ENCODE results near the gene LRRC8C.

The LRRC8C gene

GRCh38 chr1:89710498-89711139 is 77.7 kb downstream of the LRRC8C start:
- H3K4ac ChIP-seq (ENCODE audit: low read depth, low read length) = no peak overlapping the region
- H3K4me1 ChIP-seq (ENCODE audit: control insufficient read depth in 1 of 2, insufficient read depth in 2 of 2, low read length in 2 of 2) = peaks cover 4 to 9% of the 10 kb centered on the region in 2 experiments
- H3K4me2 ChIP-seq (ENCODE audit: low read length) = no peak overlapping the region
- no peaks in the 10 kb centered on the region for H3K9me3 ChIP-seq (ENCODE audit: insufficient read depth, low read depth, low read length)
- no peak for DNase-seq
- peaks cover 3% of the 10 kb centered on the region for H3K79me1 ChIP-seq (ENCODE audit: low read length)
- no CpG with 5 or more reads among the region's 4 CpGs for WGBS (ENCODE audit: extremely low coverage, insufficient coverage, insufficient read length)
- no peak overlapping the region for H3K9ac ChIP-seq (ENCODE audit: low read length)
- H2BK5ac ChIP-seq (ENCODE audit: low read depth, low read length, poor library complexity) = no peak overlapping the region
- H2BK12ac ChIP-seq (ENCODE audit: low read length) = no peak overlapping the region
- no peak overlapping the region for H2AK5ac ChIP-seq (ENCODE audit: low read length)
- no peak overlapping the region for H4K91ac ChIP-seq (ENCODE audit: low read depth, low read length)
- no peak overlapping the region for H4K8ac ChIP-seq (ENCODE audit: low read depth, low read length)
- H4K12ac ChIP-seq (ENCODE audit: low read depth, low read length) = no peak overlapping the region
- no peak overlapping the region for H3K23ac ChIP-seq (ENCODE audit: low read length)
- no peak overlapping the region for H3K18ac ChIP-seq (ENCODE audit: low read length)
- no peak overlapping the region for H3K14ac ChIP-seq (ENCODE audit: low read length)
- no peak overlapping the region for H2AFZ ChIP-seq (ENCODE audit: insufficient read depth, low read length, poor library complexity)
- no peak overlapping the region for H2BK120ac ChIP-seq (ENCODE audit: insufficient read depth, low read length, poor library complexity)
- no peaks in the 10 kb centered on the region for H3K27me3 ChIP-seq (ENCODE audit: insufficient read depth, low read length)
- H3K36me3 ChIP-seq (ENCODE audit: control insufficient read depth in 1 of 2, insufficient read depth in 2 of 2, low read length in 2 of 2) = no peaks in the 10 kb centered on the region
- no peak overlapping the region for H3K4me3 ChIP-seq (ENCODE audit: low read depth, low read length)
- no peak overlapping the region for H3K27ac ChIP-seq (ENCODE audit: low read depth, low read length)
- no peaks in the 10 kb centered on the region for H3K79me2 ChIP-seq (ENCODE audit: control insufficient read depth, insufficient read depth, low read length, poor library complexity)

- H3K18ac ChIP-seq (ENCODE audit: low read length) = no peak overlapping the region
- no peak for DNase-seq
- no peak overlapping the region for H3K14ac ChIP-seq (ENCODE audit: low read length)
- no peaks in the 10 kb centered on the region for H3K27me3 ChIP-seq (ENCODE audit: insufficient read depth, low read length)
- H3K36me3 ChIP-seq (ENCODE audit: control insufficient read depth in 1 of 2, insufficient read depth in 2 of 2, low read length in 2 of 2) = no peaks in the 10 kb centered on the region
- no CpG with 5 or more reads among the region's 5 CpGs for WGBS (ENCODE audit: extremely low coverage, insufficient coverage, insufficient read length)
- H2BK120ac ChIP-seq (ENCODE audit: insufficient read depth, low read length, poor library complexity) = no peak overlapping the region
- no peak overlapping the region for H2AFZ ChIP-seq (ENCODE audit: insufficient read depth, low read length, poor library complexity)
- H3K9me3 ChIP-seq (ENCODE audit: insufficient read depth, low read depth, low read length) = no peaks in the 10 kb centered on the region
- no peak overlapping the region for H4K12ac ChIP-seq (ENCODE audit: low read depth, low read length)
- H3K4me3 ChIP-seq (ENCODE audit: low read depth, low read length) = no peak overlapping the region
- no peak overlapping the region for H3K23ac ChIP-seq (ENCODE audit: low read length)
- no peak overlapping the region for H3K4ac ChIP-seq (ENCODE audit: low read depth, low read length)
- no peak overlapping the region for H4K91ac ChIP-seq (ENCODE audit: low read depth, low read length)
- H2BK5ac ChIP-seq (ENCODE audit: low read depth, low read length, poor library complexity) = no peak overlapping the region
- H3K27ac ChIP-seq (ENCODE audit: low read depth, low read length) = no peak overlapping the region
- H2BK12ac ChIP-seq (ENCODE audit: low read length) = no peak overlapping the region
- H4K8ac ChIP-seq (ENCODE audit: low read depth, low read length) = no peak overlapping the region
- no peaks in the 10 kb centered on the region for H3K79me2 ChIP-seq (ENCODE audit: control insufficient read depth, insufficient read depth, low read length, poor library complexity)
- peaks cover 3% of the 10 kb centered on the region for H3K79me1 ChIP-seq (ENCODE audit: low read length)
- no peak overlapping the region for H2AK5ac ChIP-seq (ENCODE audit: low read length)
- peaks cover 4 to 9% of the 10 kb centered on the region in 2 experiments for H3K4me1 ChIP-seq (ENCODE audit: control insufficient read depth in 1 of 2, insufficient read depth in 2 of 2, low read length in 2 of 2)
- no peak overlapping the region for H3K4me2 ChIP-seq (ENCODE audit: low read length)
- no peak overlapping the region for H3K9ac ChIP-seq (ENCODE audit: low read length)
These were observed 78.3 kb downstream of the LRRC8C start for GRCh38 chr1:89711140-89711778.

GRCh38 chr1:89712420-89712819 is 79.5 kb downstream of the LRRC8C start:
- Histone ChIP-seq H3K79me1 (ENCODE audit: low read length) (peaks cover 3% of the 10 kb centered on the region), H3K9me3 (ENCODE audit: insufficient read depth, low read depth, low read length) (no peaks in the 10 kb centered on the region), H2BK120ac (ENCODE audit: insufficient read depth, low read length, poor library complexity) (no peak overlapping the region), H3K27ac (ENCODE audit: low read depth, low read length) (no peak overlapping the region), H3K36me3 (ENCODE audit: control insufficient read depth in 1 of 2, insufficient read depth in 2 of 2, low read length in 2 of 2) (no peaks in the 10 kb centered on the region), H2BK12ac (ENCODE audit: low read length) (no peak overlapping the region), H3K4me2 (ENCODE audit: low read length) (no peak overlapping the region), H3K4ac (ENCODE audit: low read depth, low read length) (no peak overlapping the region), H2AK5ac (ENCODE audit: low read length) (no peak overlapping the region), H3K4me3 (ENCODE audit: low read depth, low read length) (no peak overlapping the region), H4K91ac (ENCODE audit: low read depth, low read length) (no peak overlapping the region), H4K12ac (ENCODE audit: low read depth, low read length) (no peak overlapping the region), H3K79me2 (ENCODE audit: control insufficient read depth, insufficient read depth, low read length, poor library complexity) (no peaks in the 10 kb centered on the region), H2BK5ac (ENCODE audit: low read depth, low read length, poor library complexity) (no peak overlapping the region), H3K14ac (ENCODE audit: low read length) (no peak overlapping the region), H2AFZ (ENCODE audit: insufficient read depth, low read length, poor library complexity) (no peak overlapping the region), H3K18ac (ENCODE audit: low read length) (no peak overlapping the region), H3K23ac (ENCODE audit: low read length) (no peak overlapping the region), H3K4me1 (ENCODE audit: control insufficient read depth in 1 of 2, insufficient read depth in 2 of 2, low read length in 2 of 2) (peaks cover 4 to 9% of the 10 kb centered on the region in 2 experiments), H3K9ac (ENCODE audit: low read length) (no peak overlapping the region), H3K27me3 (ENCODE audit: insufficient read depth, low read length) (no peaks in the 10 kb centered on the region), H4K8ac (ENCODE audit: low read depth, low read length) (no peak overlapping the region)
- DNase-seq = no peak
- WGBS (ENCODE audit: extremely low coverage, insufficient coverage, insufficient read length) = no CpG with 5 or more reads among the region's 3 CpGs

- Histone ChIP-seq H3K36me3 (ENCODE audit: control insufficient read depth in 1 of 2, insufficient read depth in 2 of 2, low read length in 2 of 2) (no peaks in the 10 kb centered on the region), H3K9ac (ENCODE audit: low read length) (no peak overlapping the region), H3K27ac (ENCODE audit: low read depth, low read length) (no peak overlapping the region), H3K4me2 (ENCODE audit: low read length) (no peak overlapping the region), H2AK5ac (ENCODE audit: low read length) (no peak overlapping the region), H4K8ac (ENCODE audit: low read depth, low read length) (no peak overlapping the region), H3K18ac (ENCODE audit: low read length) (no peak overlapping the region), H3K4me1 (ENCODE audit: control insufficient read depth in 1 of 2, insufficient read depth in 2 of 2, low read length in 2 of 2) (peaks cover 0 to 4% of the 10 kb centered on the region in 2 experiments), H2BK5ac (ENCODE audit: low read depth, low read length, poor library complexity) (no peak overlapping the region), H3K27me3 (ENCODE audit: insufficient read depth, low read length) (no peaks in the 10 kb centered on the region), H3K23ac (ENCODE audit: low read length) (no peak overlapping the region), H4K12ac (ENCODE audit: low read depth, low read length) (no peak overlapping the region), H3K79me2 (ENCODE audit: control insufficient read depth, insufficient read depth, low read length, poor library complexity) (no peaks in the 10 kb centered on the region), H2AFZ (ENCODE audit: insufficient read depth, low read length, poor library complexity) (no peak overlapping the region), H3K14ac (ENCODE audit: low read length) (no peak overlapping the region), H4K91ac (ENCODE audit: low read depth, low read length) (no peak overlapping the region), H3K9me3 (ENCODE audit: insufficient read depth, low read depth, low read length) (no peaks in the 10 kb centered on the region), H3K4me3 (ENCODE audit: low read depth, low read length) (no peak overlapping the region), H2BK12ac (ENCODE audit: low read length) (no peak overlapping the region), H3K79me1 (ENCODE audit: low read length) (no peaks in the 10 kb centered on the region), H2BK120ac (ENCODE audit: insufficient read depth, low read length, poor library complexity) (no peak overlapping the region), H3K4ac (ENCODE audit: low read depth, low read length) (no peak overlapping the region)
- no CpG with 5 or more reads among the region's 1 CpG for WGBS (ENCODE audit: extremely low coverage, insufficient coverage, insufficient read length)
- DNase-seq = no peak
These were observed 82.8 kb downstream of the LRRC8C start for GRCh38 chr1:89715677-89716076.
